Astrocyte (in vitro differentiated cells and primary cell): ENCODE measurements around the gene EGFL6.

Experiments used
- EZH2 ChIP-seq: IDR thresholded peaks from 2 replicates; pipeline ENCODE4 v1.6.1; 2012; ENCODE audit warnings: mild to moderate bottlenecking, low read length, inconsistent platforms; ENCODE audit not compliant: insufficient read depth
- TF ChIP-seq, protein P1 (sequence below): IDR thresholded peaks from 2 replicates; pipeline ENCODE4 v1.5.1; 2011; ENCODE audit warnings: low read depth, mild to moderate bottlenecking, inconsistent platforms, low read length, moderate library complexity; ENCODE audit not compliant: insufficient read depth

DNA sequence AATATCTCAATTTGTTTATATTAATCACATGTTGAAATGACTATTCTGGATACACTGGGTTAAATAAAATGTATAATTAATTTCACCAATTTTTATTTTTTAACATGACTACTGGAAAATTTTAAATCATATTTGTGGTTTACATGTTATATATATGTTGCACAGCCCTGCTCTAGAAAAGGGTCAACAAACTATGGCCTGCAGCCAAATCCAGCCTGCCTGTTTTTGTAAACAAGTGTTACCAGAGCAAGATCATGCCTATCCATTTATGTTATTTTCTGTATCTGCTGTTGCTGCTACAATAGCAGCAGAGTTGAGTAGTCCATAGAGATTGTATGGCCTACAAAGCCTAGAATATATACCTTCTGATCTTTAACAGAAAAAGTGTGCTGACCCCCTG lies 84.7 kb downstream of the EGFL6 start:
- TF ChIP-seq, protein P1, sequence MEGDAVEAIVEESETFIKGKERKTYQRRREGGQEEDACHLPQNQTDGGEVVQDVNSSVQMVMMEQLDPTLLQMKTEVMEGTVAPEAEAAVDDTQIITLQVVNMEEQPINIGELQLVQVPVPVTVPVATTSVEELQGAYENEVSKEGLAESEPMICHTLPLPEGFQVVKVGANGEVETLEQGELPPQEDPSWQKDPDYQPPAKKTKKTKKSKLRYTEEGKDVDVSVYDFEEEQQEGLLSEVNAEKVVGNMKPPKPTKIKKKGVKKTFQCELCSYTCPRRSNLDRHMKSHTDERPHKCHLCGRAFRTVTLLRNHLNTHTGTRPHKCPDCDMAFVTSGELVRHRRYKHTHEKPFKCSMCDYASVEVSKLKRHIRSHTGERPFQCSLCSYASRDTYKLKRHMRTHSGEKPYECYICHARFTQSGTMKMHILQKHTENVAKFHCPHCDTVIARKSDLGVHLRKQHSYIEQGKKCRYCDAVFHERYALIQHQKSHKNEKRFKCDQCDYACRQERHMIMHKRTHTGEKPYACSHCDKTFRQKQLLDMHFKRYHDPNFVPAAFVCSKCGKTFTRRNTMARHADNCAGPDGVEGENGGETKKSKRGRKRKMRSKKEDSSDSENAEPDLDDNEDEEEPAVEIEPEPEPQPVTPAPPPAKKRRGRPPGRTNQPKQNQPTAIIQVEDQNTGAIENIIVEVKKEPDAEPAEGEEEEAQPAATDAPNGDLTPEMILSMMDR, result no peak
- no peak for TF ChIP-seq EZH2
